CD1c-positive myeloid dendritic cell (primary cell): Measurements from ENCODE around the gene HID1.
A peak's percentile ranks its signal among the peaks of the same experiment; 100 is the strongest.
"Not testable (repeated sequence)": the region's sequence is repeated elsewhere in the genome, so short reads cannot be mapped to it uniquely, and the experiment has no call there.

ENCODE experiments used
- DNase-seq: peaks from one replicate; pipeline ENCODE4 v3.0.0-alpha.2; 2016; ENCODE audit errors: extremely low spot score

HID1 gene

DNA sequence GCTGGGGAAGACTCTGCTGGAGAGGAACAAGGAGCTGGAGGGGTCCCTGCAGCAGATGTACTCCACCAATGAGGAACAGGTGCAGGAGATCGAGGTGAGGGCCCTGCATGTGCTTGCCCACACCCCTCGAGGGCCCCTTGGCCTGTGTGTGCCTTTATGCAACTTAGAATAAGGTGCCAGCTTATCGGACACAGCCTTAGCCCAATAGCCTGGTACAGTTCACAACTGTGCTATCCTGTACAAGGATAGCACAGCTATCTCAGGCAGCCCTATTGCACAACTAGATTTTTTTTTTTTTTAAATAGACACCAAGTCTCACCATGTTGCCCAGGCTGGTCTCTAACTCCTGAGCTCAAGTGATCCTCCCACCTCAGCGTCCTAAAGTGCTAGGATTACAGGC lies 27.0 kb upstream of the HID1 start:
- DNase-seq = no peak

DNA sequence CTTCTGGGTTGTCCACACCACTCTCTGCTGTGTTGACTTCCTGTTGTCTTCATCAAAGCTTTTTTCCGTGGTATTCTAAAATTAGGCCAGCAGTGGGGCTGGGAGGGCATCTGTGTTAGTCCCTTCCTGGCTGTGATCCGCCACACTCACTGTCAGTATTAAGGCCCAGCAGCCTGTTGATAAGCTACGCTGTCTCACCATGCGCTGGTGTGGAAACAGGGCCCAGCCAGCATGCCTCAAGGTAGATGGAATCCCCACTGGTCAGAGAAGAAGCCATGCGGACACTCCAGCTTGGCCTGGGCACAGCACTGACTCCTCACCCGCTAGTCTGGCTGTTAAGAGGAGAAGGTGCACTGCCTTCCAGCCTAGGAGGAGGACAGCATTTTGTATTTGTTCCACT lies 26.2 kb upstream of the HID1 start:
- peak; percentile 25 for DNase-seq

DNA sequence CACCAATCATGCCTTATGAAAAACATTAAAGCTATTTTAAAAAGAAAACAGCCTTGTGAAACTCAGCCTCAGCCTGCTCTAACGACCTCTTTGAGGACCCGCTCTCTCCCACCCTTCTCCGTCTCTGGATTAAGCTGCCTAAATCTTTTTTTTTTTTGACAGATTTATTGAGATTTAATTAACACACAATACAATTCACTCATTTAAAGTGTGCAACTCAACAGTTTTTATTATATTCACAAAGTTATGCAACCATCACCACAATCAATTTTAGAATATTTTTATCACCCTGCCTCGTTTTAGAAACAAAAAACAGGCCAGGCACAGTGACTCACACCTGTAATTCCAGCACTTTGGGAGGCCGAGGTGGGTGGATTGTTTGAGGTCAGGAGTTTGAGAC lies 23.3 kb upstream of the HID1 start:
- DNase-seq = no peak

DNA sequence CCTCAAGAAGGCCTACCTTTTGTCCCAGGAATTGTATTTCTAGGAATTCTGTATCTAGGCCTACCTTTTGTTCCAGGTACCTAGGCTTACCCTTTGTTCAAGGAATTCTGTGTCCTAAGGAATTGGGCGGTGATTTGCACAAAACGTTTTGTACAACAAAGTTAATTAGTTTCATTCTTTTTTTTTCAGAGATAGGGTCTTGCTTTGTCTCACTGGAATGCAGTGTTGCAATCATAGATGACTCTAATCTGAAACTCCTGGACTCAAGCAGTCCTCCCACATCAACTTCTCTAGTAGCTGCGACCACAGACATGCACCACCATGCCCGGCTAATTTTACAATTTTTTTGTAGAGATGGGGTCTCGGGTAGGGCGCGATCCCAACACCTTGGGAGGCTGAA lies 21.9 kb upstream of the HID1 start:
- peak; percentile 37 for DNase-seq

DNA sequence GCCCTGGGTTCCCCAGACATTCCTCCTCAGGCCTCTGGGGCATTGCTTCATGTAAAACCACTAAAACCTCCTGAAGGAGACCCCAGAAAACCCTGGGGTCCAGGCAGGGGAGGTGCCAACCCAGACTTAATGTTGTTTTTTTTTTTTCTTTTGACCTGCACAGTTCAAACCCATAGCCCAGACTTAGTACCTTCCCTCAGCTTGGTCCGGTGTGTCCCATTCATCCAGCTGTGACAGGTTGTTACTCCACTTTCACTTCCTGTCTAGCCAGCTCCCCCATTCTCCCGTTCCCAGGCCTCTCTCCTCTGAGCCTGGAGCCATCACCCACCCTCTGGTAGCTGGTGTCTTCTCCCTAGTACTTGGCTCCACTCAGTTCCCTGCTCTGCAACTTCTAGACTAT lies 19.7 kb upstream of the HID1 start:
- DNase-seq = no peak

DNA sequence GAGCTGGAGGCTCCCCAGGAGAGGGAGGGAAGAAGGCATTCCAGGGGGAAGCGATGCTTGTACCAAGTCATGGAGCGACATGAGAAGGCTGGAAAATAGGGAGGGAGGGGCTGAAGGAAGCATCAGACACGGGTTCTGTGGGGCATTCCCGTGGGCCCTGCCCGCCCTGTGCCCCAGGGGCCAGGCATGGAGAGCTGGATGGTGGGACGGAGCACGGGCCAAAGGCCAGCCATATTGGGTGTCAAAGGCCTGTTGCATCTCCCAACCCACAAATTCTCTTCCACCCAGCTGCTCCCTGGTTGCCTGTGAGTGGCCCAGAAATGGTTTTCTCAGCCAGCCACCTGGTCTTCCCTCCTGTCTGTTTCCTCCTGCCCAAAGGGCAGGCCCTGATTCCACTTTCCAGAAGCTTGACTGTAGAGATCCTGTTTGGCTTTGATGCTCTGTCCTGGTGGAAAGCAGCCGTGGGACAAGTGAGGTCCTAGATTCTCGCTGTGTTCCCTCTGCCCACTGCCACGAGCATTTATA lies 18.1 kb upstream of the HID1 start:
- DNase-seq = no peak

DNA sequence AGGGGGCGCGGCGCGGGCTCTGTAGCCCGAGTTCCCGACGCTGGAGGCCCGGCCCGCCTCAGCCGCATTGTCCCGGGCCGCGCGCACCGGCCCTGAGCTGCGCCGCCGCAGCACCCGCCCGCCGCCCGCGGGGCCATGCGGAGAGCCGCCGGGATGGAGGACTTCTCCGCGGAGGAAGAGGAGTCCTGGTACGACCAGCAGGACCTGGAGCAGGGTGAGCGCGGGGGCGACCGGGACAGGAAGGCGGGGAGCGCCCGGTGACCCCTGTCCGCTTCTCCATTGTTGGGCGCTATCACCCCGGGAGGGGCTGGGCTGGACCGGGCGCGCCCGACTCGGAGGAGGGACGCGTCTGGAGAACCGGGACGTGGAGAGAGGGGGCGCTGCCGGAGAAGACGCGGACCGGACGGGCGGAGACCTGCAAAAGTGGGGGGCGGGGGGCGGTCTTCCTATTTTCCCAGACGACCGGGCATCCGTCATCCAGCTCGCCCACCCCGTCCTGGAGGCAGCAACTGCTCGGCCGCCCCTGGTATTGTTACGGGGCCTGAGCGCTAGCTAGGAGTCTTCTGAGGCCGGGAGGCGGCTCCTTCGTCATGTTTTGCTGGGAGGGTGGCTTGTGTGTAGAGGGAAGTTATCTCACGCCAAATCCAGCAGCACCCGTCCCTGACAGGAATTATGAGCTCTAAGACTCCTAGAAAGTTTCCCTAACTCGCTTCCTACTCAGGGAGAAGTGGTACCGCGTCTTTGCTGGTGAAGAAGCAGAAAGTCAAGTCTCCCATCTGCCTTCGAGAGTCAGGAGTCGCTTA lies 15.6 kb upstream of the HID1 start:
- DNase-seq = peak; percentile 66

DNA sequence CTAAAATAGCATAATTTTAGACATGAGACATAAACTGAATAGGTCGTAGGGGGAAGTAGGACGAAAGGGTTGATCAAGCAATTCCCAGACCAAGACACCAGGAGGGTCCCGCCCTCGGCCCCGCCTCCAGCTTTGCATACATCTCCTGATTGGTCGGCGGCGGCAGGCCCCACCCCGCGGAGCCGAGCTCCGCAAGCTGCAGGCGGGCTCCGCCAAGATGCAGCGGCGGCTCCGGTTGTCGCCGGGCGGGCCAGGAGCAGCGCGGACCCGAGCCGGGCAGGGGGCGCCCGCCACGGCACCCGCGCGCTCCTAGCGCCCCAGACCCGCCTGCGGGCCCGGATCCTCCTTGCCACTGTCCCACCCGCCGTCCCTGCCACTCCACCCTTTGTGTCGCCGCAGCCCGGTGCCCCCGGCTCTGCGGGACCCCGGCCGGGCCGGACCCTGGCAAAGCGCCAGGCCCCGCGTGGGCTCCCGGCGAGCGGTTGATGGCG lies 14.9 kb upstream of the HID1 start, which contains the start of gene CDR2L:
Gene CDR2L (plus strand): TSS at position 215 of the 491 bp plus-strand sequence. CDS start 412 bp downstream, outside the sequence.
- peak; percentile 98 for DNase-seq

DNA sequence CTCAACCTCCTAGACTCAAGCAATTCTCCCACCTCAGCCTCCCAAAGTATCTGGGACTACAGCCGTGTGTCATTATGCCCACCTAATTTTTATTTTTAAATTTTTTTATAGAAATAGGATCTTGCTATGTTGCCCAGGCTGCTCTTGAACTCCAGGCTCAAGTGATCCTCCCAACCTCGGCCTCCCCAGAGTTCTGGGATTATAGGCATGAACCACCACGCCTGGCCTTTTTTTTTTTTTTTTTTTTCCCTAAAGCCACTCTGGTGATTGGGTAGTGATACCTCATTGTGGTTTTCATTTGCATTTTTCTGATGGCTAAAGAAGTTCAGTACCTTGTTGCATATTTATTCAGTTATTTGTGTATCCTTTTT lies 13.6 kb upstream of the HID1 start:
- no peak for DNase-seq

DNA sequence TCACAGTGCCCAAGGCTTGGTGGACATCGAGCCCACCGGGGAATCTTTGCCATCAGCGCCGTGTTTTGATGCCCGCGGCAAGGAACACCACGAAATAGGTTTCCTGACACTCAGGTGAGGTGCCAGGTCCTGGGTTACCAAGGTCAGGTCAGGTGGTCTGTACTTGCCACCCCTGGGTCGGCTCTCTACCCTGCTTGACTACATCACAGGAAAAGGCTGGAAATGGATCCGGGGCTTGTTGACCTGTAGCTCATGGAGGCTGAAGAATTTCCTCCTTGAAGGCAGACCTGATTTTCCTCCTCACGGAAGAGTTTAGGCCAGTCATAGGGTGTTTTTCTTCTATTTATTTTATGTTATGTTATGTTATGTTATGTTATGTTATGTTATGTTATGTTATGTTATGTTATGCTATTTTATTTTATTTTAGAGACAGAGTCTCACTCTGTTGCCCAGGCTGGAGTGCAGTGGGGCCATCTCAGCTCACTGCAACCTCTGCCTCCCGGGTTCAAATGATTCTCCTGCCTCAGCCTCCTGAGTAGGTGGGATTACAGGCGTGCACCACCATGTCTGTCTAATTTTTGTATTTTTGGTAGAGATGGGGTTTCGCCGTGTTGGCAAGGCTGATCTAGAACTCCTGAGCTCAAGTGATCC lies 10.2 kb upstream of the HID1 start:
- DNase-seq = not testable (repeated sequence)

DNA sequence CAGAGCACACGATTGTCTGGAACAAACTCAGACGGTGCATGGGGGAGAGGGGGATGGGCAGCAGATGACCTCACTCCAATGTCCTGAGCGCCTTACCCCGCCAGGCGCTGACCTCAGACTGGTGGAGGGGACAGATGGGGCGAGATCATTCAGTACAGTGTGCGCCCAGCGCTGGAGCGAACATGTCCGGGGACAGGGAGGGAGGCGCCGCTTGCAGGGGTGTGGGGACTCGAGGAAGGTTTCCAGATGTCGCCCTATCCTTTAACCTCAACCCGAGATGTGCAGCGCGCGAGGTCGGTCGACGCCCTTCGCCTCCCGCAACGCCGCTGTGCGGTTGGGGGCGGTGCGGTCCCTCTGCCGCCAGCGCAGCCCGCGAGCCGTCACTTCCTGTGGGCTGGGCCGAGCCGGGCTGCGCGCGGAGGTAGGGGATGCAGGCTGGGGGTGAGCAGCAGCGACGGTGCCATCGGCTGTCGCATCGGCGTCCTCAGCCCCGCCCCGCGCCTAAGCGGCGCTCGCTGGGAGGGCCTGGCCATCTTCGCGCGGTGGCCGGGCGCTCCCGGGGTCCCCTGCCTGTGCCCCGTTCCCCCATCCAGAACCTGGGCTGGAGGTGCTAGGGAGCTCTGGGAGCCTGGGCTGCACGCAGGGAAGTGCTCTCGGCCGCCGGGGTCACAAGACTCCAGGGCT lies 9.6 kb upstream of the HID1 start:
- DNase-seq = peak; percentile 78

DNA sequence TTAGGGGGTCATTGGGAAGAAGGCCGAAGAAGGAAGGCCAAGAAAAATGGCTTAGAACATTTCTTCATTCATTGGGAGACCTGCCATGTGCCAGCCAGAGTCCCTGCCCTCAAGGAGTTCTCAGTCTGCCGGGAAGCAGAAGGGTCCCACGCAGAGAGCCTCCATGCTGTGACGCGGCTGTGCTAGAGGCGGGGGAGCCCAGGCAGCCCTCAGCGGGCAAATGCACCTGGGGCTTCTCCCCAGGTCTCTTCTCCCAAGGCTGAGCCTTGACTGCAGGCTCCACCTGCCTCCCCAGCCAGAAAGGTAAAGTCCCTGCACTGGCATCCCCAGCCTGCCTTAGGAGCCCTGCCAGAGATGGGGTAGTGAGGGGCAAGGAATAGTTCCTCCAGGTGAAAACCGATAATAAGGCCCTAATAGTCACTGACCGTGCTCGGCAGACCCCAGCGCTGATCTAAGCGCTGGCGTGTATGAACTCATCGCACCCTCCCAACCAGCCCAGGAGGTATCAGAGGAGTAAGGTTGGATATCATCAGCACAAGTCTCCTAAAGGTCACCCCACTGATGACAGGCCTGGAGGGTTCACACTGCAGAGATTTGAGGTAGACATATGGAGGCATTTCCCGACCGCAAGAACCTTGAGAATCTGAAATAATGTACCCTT lies 8.9 kb upstream of the HID1 start:
- DNase-seq = no peak

DNA sequence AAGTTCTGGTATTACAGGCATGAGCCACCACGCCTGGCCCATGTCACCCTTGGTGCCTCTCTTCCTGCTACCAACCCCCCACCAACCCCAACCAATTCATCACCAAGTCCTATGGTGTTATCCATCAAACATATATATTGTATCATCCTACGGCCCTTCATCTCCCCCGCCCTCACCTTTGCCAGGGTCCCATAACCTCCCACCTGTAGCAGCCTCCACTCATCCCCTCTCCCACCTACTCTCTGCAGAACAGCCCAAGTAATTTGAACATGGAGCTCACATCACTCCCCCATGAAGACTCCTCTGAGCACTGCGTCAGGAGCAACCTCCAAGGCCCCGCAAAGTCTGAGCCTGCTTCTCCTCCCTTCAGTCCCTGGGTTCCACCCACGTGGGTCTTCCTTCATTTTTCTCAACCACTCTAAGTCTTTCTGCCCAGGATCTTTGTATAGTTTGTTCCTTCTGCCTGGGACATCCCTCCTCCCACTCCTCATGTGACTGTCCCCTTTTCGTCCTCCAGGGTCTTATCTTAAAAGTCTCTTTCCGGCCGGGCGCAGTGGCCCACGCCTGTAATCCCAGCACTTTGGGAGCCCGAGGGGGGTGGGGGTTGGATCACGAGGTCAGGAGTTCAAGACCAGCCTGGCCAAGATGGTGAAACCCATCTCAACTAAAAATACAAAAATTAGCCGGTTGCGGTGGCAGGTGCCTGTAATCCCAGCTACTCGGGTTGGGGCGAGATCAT lies 7.0 kb upstream of the HID1 start:
- no peak for DNase-seq

DNA sequence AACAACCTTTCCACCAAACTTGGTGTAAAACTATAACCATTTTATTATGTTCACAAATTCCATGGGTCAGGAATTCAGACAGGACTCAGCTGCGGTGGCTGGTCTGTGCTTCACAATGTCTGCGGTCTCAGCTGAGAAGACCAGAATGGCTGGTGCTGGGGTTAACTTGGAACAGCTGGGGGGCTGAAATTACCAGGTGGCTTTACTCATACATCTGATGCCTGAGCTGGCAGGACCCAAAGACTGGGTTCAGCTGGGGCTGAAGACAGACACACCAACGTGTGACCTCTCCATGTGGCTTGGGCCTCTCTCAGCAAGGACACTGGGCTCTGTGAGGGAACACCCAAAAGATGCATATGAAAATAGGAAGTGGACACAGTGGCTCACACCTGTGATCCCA lies 5.7 kb upstream of the HID1 start:
- DNase-seq = no peak

DNA sequence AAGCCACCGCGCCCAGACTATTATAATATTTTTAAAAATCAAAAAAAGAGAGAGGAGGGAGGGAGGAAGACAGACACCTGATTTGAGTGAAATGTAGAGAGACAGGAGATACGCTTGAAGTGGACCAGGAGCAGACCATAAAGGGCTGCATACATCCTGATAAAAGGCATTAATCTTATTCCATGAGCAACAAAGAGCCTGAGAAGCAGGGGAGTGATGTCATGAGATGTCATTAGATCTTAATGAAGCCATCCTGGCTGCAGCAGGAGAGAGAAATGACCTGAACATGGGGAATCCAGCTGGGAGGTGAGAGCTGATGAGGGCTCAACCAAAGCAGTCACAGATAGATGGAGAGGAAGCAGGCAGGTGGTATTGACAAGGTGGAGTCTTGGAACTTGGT lies 5.2 kb upstream of the HID1 start:
- DNase-seq = no peak

DNA sequence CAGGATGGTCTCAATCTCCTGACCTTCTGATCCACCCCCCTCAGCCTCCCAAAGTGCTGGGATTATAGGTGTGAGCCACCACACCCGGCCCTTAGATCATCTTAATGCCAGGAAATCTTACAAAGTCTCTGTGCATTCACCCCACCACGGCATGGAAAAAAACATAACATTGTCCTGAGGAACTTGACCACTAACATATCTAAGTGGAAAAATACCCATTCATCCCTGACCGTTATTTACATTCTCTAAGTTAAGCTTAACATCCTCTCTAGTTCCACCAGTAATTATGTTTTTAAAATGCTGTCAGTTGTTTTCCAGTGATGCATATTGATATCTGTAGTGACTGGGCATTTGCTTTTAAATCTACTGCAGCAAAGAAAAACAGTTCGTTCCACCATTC lies 3.4 kb upstream of the HID1 start:
- DNase-seq = no peak

DNA sequence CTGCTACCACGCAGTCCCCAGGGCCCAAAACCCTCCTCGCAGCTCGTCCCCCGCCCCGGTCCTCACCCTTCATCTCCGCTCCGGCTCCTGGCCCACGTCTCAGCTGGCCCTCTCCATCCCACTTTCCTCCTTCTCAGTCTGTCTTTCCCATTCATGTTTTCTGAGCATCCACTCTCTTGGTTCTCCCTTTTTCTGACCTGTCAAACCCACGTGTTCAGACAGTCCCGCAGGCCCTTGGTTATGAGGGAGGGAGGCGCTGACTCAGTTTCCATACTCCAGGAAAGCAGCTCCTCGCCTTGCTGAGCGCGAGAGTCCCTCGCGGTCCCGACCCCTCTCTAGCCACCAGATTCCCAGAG lies 392 bp upstream of the HID1 start:
- no peak for DNase-seq

DNA sequence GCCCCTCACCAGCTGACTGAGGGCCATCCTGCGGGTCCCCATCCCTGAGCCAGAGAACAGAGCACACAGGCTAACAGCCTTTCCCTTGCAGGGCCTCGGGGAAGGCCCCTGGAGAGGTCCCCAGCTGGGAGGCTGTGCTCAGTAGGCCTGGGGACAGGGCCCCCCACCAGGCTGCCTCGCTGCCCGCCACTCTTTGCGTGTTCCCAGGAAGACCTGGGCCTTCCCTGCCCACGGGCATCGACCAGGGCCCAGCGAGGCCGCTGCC lies 785 bp downstream of the HID1 start:
- no peak for DNase-seq

DNA sequence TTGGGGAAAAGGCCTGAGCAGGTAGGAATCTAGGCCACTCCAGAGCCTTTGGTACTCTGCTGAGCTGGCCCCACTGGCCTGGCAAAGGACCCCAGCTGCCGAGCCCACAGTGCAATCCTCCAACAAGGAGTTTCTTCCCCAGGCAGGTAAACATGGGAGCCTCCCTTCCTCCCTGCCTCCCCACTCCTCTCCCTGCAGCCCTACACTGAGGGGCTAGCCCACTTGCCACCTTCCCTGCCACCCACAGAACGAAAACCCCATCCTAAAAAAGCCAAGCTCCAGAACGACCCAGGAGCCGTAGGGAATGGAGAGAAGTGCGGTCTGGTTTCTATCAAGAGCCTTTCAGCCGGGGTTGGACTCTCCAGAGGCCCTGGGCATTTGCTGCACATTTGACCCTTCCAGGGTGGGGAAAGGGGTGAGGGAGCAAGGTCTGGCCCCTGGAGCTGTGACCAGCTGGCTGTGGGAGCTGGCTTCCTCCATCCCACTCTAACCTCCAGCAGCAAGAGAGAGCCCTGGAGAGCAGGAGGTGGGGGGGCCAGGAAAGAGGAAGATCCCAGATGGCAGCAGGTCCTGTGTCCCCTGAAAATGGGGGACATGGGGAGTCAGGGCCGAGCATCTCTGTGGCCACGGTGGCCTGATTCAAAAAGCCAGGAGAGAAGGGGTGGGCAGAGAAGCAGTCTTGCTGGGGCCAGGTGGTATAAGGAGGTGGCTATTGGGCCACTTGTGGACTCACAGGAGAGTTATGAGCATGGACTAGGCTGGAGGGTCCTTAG lies 1.3 kb downstream of the HID1 start:
- no peak for DNase-seq

DNA sequence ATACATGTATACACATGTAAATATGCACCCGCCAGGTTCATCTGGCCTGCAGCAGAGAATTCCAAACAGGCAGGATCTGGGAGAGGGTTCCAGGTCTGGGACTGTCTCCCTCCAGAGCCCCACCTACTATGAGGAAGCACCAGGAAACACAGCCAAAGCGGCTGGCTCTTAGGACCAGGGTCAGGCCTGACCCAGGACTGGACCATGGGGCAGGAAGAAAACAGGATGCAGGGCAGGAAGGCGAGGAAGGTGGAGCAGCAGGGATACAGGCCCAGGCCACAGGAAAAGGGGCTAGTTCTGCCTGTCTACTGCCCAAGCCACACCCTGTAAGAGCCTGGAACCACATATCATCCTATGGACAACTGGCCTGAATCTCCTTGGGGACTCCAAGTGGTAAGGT lies 2.2 kb downstream of the HID1 start:
- DNase-seq = no peak

DNA sequence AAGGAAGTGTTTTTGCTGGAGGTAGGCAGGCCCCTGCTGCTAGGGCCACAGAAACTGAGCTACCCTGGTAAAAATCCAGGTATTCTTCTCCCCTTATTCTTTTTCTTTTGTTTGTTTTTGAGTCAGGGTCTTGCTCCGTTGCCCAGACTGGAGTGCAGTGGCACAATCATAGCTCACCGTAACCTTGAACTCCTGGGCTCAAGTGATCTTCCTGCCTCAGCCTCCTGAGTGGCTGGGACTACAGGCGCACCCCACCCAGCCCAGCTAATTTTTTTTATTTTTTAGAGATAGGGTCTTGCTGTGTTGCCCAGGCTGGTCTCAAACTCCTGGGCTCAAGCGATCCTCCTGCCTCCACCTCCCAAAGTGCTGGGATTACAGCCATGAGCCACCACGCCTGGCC lies 3.1 kb downstream of the HID1 start:
- DNase-seq = not testable (repeated sequence)
